Stimulated activated memory B cell treated with anti-CD40 and anti-IgM and Interleukin-4, amounts not matched to agents 10 μg/mL and 1 μg/mL and 100 μg/mL, for 72 hours (primary cell): ENCODE results near the gene DGCR2.
A peak's percentile ranks its signal among the peaks of the same experiment; 100 is the strongest.

ENCODE experiments used
- ATAC-seq: fragments of 150-1000 bp; cut with Tn5 transposase; 2 replicates; pipeline ENCODE4 v1.10.0; 2021
- H3K27ac Mint-ChIP-seq: one replicate; pipeline ENCODE4 v1.8.0; 2022; ENCODE audit warnings: mild to moderate bottlenecking, mixed read lengths
- H3K27me3 Mint-ChIP-seq: one replicate; pipeline ENCODE4 v1.8.0; 2022; ENCODE audit warnings: mixed read lengths
- H3K36me3 Mint-ChIP-seq: one replicate; pipeline ENCODE4 v1.8.0; 2022; ENCODE audit warnings: mixed read lengths
- H3K4me1 Mint-ChIP-seq: one replicate; pipeline ENCODE4 v1.8.0; 2022; ENCODE audit warnings: mixed read lengths
- H3K4me3 Mint-ChIP-seq: one replicate; pipeline ENCODE4 v1.8.0; 2022; ENCODE audit warnings: mild to moderate bottlenecking, moderate library complexity, mixed read lengths
- H3K9me3 Mint-ChIP-seq: one replicate; pipeline ENCODE4 v1.8.0; 2022; ENCODE audit warnings: mixed read lengths

Gene DGCR2

GRCh38 chr22:19070397-19071169, 51.6 kb downstream of the DGCR2 start:
- H3K27ac Mint-ChIP-seq: no peak overlapping the region
- H3K9me3 Mint-ChIP-seq: no peaks in the 10 kb centered on the region
- H3K27me3 Mint-ChIP-seq: no peaks in the 10 kb centered on the region
- no peak for ATAC-seq
- peaks cover 43% of the 10 kb centered on the region for H3K4me1 Mint-ChIP-seq
- no peak overlapping the region for H3K4me3 Mint-ChIP-seq
- peaks cover 61% of the 10 kb centered on the region for H3K36me3 Mint-ChIP-seq

GRCh38 chr22:19069451-19069850, 52.8 kb downstream of the DGCR2 start:
- Mint-ChIP-seq H3K4me1 (peaks cover 39% of the 10 kb centered on the region), H3K4me3 (no peak overlapping the region), H3K27me3 (no peaks in the 10 kb centered on the region), H3K9me3 (no peaks in the 10 kb centered on the region), H3K27ac (no peak overlapping the region), H3K36me3 (peaks cover 67% of the 10 kb centered on the region)
- ATAC-seq: no peak

- Mint-ChIP-seq H3K9me3 (no peaks in the 10 kb centered on the region), H3K27ac (peak overlapping the region; percentile 11), H3K4me1 (peaks cover 35% of the 10 kb centered on the region), H3K4me3 (no peak overlapping the region), H3K36me3 (peaks cover 68% of the 10 kb centered on the region), H3K27me3 (no peaks in the 10 kb centered on the region)
- ATAC-seq: peak; percentile 48
Measured at GRCh38 chr22:19068784-19069271, 53.4 kb downstream of the DGCR2 start.

GRCh38 chr22:19067696-19068348, 54.4 kb downstream of the DGCR2 start:
- Mint-ChIP-seq H3K4me3 (no peak overlapping the region), H3K9me3 (no peaks in the 10 kb centered on the region), H3K27ac (peak overlapping the region; percentile 11), H3K27me3 (no peaks in the 10 kb centered on the region), H3K36me3 (peaks cover 62% of the 10 kb centered on the region), H3K4me1 (peaks cover 26% of the 10 kb centered on the region)
- ATAC-seq: no peak

- H3K4me3 Mint-ChIP-seq: no peak overlapping the region
- peaks cover 19% of the 10 kb centered on the region for H3K4me1 Mint-ChIP-seq
- no peaks in the 10 kb centered on the region for H3K9me3 Mint-ChIP-seq
- H3K36me3 Mint-ChIP-seq: peaks cover 57% of the 10 kb centered on the region
- no peaks in the 10 kb centered on the region for H3K27me3 Mint-ChIP-seq
- ATAC-seq: no peak
- H3K27ac Mint-ChIP-seq: no peak overlapping the region
Measured at GRCh38 chr22:19066531-19067271, 55.5 kb downstream of the DGCR2 start.

- H3K27ac Mint-ChIP-seq: no peak overlapping the region
- H3K4me1 Mint-ChIP-seq: peaks cover 15% of the 10 kb centered on the region
- no peaks in the 10 kb centered on the region for H3K27me3 Mint-ChIP-seq
- peaks cover 49% of the 10 kb centered on the region for H3K36me3 Mint-ChIP-seq
- no peaks in the 10 kb centered on the region for H3K9me3 Mint-ChIP-seq
- no peak for ATAC-seq
- no peak overlapping the region for H3K4me3 Mint-ChIP-seq
Measured at GRCh38 chr22:19065929-19066328, 56.3 kb downstream of the DGCR2 start.

- no peaks in the 10 kb centered on the region for H3K27me3 Mint-ChIP-seq
- H3K9me3 Mint-ChIP-seq: no peaks in the 10 kb centered on the region
- peaks cover 15% of the 10 kb centered on the region for H3K4me1 Mint-ChIP-seq
- no peak overlapping the region for H3K4me3 Mint-ChIP-seq
- no peak for ATAC-seq
- peaks cover 48% of the 10 kb centered on the region for H3K36me3 Mint-ChIP-seq
- H3K27ac Mint-ChIP-seq: no peak overlapping the region
Measured at GRCh38 chr22:19065298-19065859, 56.8 kb downstream of the DGCR2 start.

GRCh38 chr22:19064354-19065054, 57.7 kb downstream of the DGCR2 start:
- Mint-ChIP-seq H3K27me3 (no peaks in the 10 kb centered on the region), H3K27ac (peak overlapping the region; percentile 53), H3K4me3 (no peak overlapping the region), H3K4me1 (peaks cover 8% of the 10 kb centered on the region), H3K9me3 (no peaks in the 10 kb centered on the region), H3K36me3 (peaks cover 47% of the 10 kb centered on the region)
- no peak for ATAC-seq

- Mint-ChIP-seq H3K27ac (no peak overlapping the region), H3K27me3 (no peaks in the 10 kb centered on the region), H3K36me3 (peaks cover 51% of the 10 kb centered on the region), H3K4me3 (no peak overlapping the region), H3K4me1 (peaks cover 6% of the 10 kb centered on the region), H3K9me3 (no peaks in the 10 kb centered on the region)
- no peak for ATAC-seq
Measured at GRCh38 chr22:19063581-19064353, 58.4 kb downstream of the DGCR2 start.

GRCh38 chr22:19062943-19063308, 59.3 kb downstream of the DGCR2 start:
- ATAC-seq: no peak
- H3K36me3 Mint-ChIP-seq: peaks cover 58% of the 10 kb centered on the region
- H3K4me3 Mint-ChIP-seq: no peak overlapping the region
- no peak overlapping the region for H3K27ac Mint-ChIP-seq
- H3K4me1 Mint-ChIP-seq: no peaks in the 10 kb centered on the region
- H3K27me3 Mint-ChIP-seq: no peaks in the 10 kb centered on the region
- H3K9me3 Mint-ChIP-seq: no peaks in the 10 kb centered on the region

GRCh38 chr22:19062139-19062942, 59.9 kb downstream of the DGCR2 start:
- H3K36me3 Mint-ChIP-seq: peaks cover 58% of the 10 kb centered on the region
- no peak overlapping the region for H3K27ac Mint-ChIP-seq
- H3K4me3 Mint-ChIP-seq: no peak overlapping the region
- no peaks in the 10 kb centered on the region for H3K9me3 Mint-ChIP-seq
- no peaks in the 10 kb centered on the region for H3K27me3 Mint-ChIP-seq
- no peaks in the 10 kb centered on the region for H3K4me1 Mint-ChIP-seq
- no peak for ATAC-seq

- H3K36me3 Mint-ChIP-seq: peaks cover 61% of the 10 kb centered on the region
- H3K4me1 Mint-ChIP-seq: no peaks in the 10 kb centered on the region
- no peak overlapping the region for H3K27ac Mint-ChIP-seq
- no peaks in the 10 kb centered on the region for H3K27me3 Mint-ChIP-seq
- no peaks in the 10 kb centered on the region for H3K9me3 Mint-ChIP-seq
- no peak overlapping the region for H3K4me3 Mint-ChIP-seq
- no peak for ATAC-seq
Measured at GRCh38 chr22:19061471-19062138, 60.6 kb downstream of the DGCR2 start.

GRCh38 chr22:19060356-19061009, 61.7 kb downstream of the DGCR2 start:
- H3K27me3 Mint-ChIP-seq: no peaks in the 10 kb centered on the region
- peaks cover 58% of the 10 kb centered on the region for H3K36me3 Mint-ChIP-seq
- no peak overlapping the region for H3K4me3 Mint-ChIP-seq
- H3K27ac Mint-ChIP-seq: no peak overlapping the region
- no peaks in the 10 kb centered on the region for H3K4me1 Mint-ChIP-seq
- no peak for ATAC-seq
- no peaks in the 10 kb centered on the region for H3K9me3 Mint-ChIP-seq
